BLaER1 treated with 17β-estradiol and CSF1 and Interleukin-3, amounts not matched to agents 10 nM and 100 nM (cell line): ENCODE results near the gene GDAP1L1.

Experiments
- H3K27ac ChIP-seq, 11 experiments: shearing (Covaris generic); formaldehyde crosslinking; 2 replicates each; pipeline ENCODE4 v1.8.1; 2022
- H3K27me3 ChIP-seq, 11 experiments: shearing (Covaris generic); formaldehyde crosslinking; 2 replicates each; pipeline ENCODE4 v1.8.1; 2022
- H3K36me3 ChIP-seq, 11 experiments: shearing (Covaris generic); formaldehyde crosslinking; 2 replicates each; pipeline ENCODE4 v1.8.1; 2022
- H3K4me1 ChIP-seq, 10 experiments: shearing (Covaris generic); formaldehyde crosslinking; 2 replicates each; pipeline ENCODE4 v1.8.1; 2022
- H3K4me2 ChIP-seq, 11 experiments: shearing (Covaris generic); formaldehyde crosslinking; 2 replicates each; pipeline ENCODE4 v1.8.1; 2022
- H3K4me3 ChIP-seq, 10 experiments: shearing (Covaris generic); formaldehyde crosslinking; 2 replicates each; pipeline ENCODE4 v1.8.1; 2022
- H3K9ac ChIP-seq, 11 experiments: shearing (Covaris generic); formaldehyde crosslinking; 2 replicates each; pipeline ENCODE4 v1.8.1; 2022
- H3K9me3 ChIP-seq, 11 experiments: shearing (Covaris generic); formaldehyde crosslinking; replicated peaks in 1 of 11; 2 replicates each; pipeline ENCODE4 v1.8.1; 2022
- H4K20me1 ChIP-seq, 11 experiments: shearing (Covaris generic); formaldehyde crosslinking; 2 replicates each; pipeline ENCODE4 v1.8.1; 2022
- Cebpa-rat ChIP-seq, 11 experiments: shearing (Covaris generic); IDR thresholded peaks; 2 replicates each; pipeline ENCODE4 v1.8.1; 2022

The GDAP1L1 gene

GRCh38 chr20:44241796-44242195, 5.3 kb upstream of the GDAP1L1 start:
- H3K4me2 ChIP-seq = no peak overlapping the region
- no peak for TF ChIP-seq Cebpa-rat (IDR thresholded peaks at IDR 0.05)
- no peaks in the 10 kb centered on the region for H3K36me3 ChIP-seq
- H3K27me3 ChIP-seq = peaks cover 0 to under 1% (median 0%) of the 10 kb centered on the region in 11 experiments; a peak in 3 of 22 replicates
- H4K20me1 ChIP-seq = peaks cover 0 to 13% (median 0%) of the 10 kb centered on the region in 11 experiments; a peak in 5 of 22 replicates
- no peak overlapping the region for H3K9ac ChIP-seq
- H3K27ac ChIP-seq = no peak overlapping the region
- no peaks in the 10 kb centered on the region for H3K4me1 ChIP-seq
- no peaks in the 10 kb centered on the region for H3K9me3 ChIP-seq
- no peak overlapping the region for H3K4me3 ChIP-seq

- peaks cover 0 to 7% (median 4%) of the 10 kb centered on the region in 11 experiments; a peak in 5 of 22 replicates for H3K27me3 ChIP-seq
- TF ChIP-seq Cebpa-rat (IDR thresholded peaks at IDR 0.05) = no peak
These were observed 1.1 kb upstream of the GDAP1L1 start for GRCh38 chr20:44245977-44246376.

GRCh38 chr20:44247586-44248409, 690 bp downstream of the GDAP1L1 start:
- no peaks in the 10 kb centered on the region for H3K4me1 ChIP-seq
- no peak overlapping the region for H3K27ac ChIP-seq
- no peak for TF ChIP-seq Cebpa-rat (IDR thresholded peaks at IDR 0.05)
- no peaks in the 10 kb centered on the region for H3K9me3 ChIP-seq
- peaks cover 0 to 7% (median 4%) of the 10 kb centered on the region in 11 experiments; a peak in 5 of 22 replicates for H3K27me3 ChIP-seq
- no peak overlapping the region for H3K4me3 ChIP-seq
- H3K9ac ChIP-seq = no peak overlapping the region
- peaks cover 0 to 47% (median 18%) of the 10 kb centered on the region in 11 experiments; a peak in 13 of 22 replicates for H4K20me1 ChIP-seq
- H3K4me2 ChIP-seq = no peak overlapping the region
- H3K36me3 ChIP-seq = no peaks in the 10 kb centered on the region

More at GRCh38 chr20:44245977-44246376, 1.1 kb upstream of the GDAP1L1 start:
- H4K20me1 ChIP-seq = peaks cover 0 to 44% (median 12%) of the 10 kb centered on the region in 11 experiments; a peak in 11 of 22 replicates
- H3K9ac ChIP-seq = no peak overlapping the region
- no peaks in the 10 kb centered on the region for H3K36me3 ChIP-seq
- H3K9me3 ChIP-seq = no peaks in the 10 kb centered on the region
- H3K4me2 ChIP-seq = no peak overlapping the region
- no peaks in the 10 kb centered on the region for H3K4me1 ChIP-seq
- no peak overlapping the region for H3K27ac ChIP-seq
- H3K4me3 ChIP-seq = no peak overlapping the region

DNA sequence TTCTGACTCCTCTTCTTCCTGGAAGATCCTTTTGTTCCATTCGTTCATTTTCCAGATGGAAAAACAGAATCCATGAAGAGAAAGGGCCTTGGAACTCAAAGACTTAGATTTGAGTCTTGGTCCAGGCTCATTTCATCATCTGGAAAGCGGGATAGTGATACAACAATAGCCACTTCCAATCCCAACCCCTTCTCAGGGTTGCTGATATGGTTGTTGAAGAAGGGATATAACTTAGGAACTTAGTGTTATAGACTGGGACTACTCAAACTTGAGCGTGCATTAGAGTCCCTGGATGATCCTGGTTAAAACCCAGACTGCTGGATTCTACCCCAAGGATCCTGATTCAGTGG, 1.3 kb downstream of the GDAP1L1 start:
- Histone ChIP-seq H3K4me3 (no peak overlapping the region), H3K9me3 (no peaks in the 10 kb centered on the region), H3K4me1 (no peaks in the 10 kb centered on the region), H3K27me3 (peaks cover 0 to 7% (median 4%) of the 10 kb centered on the region in 11 experiments; a peak in 5 of 22 replicates), H3K36me3 (no peaks in the 10 kb centered on the region), H3K9ac (no peak overlapping the region), H4K20me1 (peaks cover 0 to 50% (median 18%) of the 10 kb centered on the region in 11 experiments; a peak in 14 of 22 replicates), H3K27ac (no peak overlapping the region), H3K4me2 (no peak overlapping the region)
- no peak for TF ChIP-seq Cebpa-rat (IDR thresholded peaks at IDR 0.05)

DNA sequence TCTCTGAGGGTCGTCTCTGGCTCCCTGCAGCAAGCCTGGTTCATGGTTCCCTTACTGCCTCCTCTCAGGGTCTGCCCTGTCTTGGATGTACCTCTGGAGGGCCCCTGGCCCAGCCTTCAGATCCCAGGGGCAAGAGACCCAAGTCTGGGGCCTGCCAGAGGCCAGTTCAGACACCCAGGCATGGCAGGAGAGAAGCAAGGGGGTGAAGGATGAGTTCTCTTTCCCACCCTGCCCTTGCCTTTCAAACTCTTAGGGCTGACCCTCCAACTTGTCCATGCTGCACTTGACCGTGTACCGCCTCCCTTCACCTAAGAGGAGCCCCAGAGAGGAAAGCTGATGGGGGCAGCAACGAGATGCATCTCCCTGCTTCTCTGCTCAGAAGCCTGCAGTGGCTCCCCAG, 4.2 kb downstream of the GDAP1L1 start:
- TF ChIP-seq Cebpa-rat (IDR thresholded peaks at IDR 0.05) = no peak
- H3K4me3 ChIP-seq = no peak overlapping the region
- no peak overlapping the region for H3K9ac ChIP-seq
- peaks cover 0 to 7% (median 4%) of the 10 kb centered on the region in 11 experiments; a peak in 5 of 22 replicates for H3K27me3 ChIP-seq
- H3K27ac ChIP-seq = no peak overlapping the region
- H3K9me3 ChIP-seq = no peaks in the 10 kb centered on the region
- no peaks in the 10 kb centered on the region for H3K4me1 ChIP-seq
- no peak overlapping the region for H3K4me2 ChIP-seq
- no peaks in the 10 kb centered on the region for H3K36me3 ChIP-seq
- peaks cover 0 to 45% (median 18%) of the 10 kb centered on the region in 11 experiments; a peak in 14 of 22 replicates for H4K20me1 ChIP-seq

DNA sequence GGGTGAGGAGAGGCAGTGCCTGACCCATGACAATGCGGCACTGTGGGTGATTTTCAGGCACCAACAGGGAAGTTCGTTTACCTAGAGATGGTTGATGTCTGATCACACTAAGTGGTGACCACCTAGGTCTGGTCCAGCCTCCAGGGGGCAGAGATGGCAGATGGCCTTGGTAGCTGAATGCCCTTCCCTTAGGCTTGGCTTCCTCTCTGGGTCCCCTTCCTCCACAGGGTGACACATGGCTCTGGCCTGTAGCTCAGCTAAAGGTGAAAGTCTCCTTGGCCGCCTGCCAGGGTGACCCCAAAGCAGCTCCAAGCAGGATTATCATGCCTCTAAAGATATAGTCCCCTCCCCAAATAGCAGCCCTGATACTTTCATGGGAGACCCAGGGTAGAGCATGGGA, 6.4 kb downstream of the GDAP1L1 start:
- Histone ChIP-seq H3K27me3 (no peaks in the 10 kb centered on the region), H3K4me1 (no peaks in the 10 kb centered on the region), H3K36me3 (no peaks in the 10 kb centered on the region), H3K4me2 (no peak overlapping the region), H4K20me1 (peaks cover 0 to 54% (median 17%) of the 10 kb centered on the region in 11 experiments; a peak in 14 of 22 replicates), H3K9me3 (no peaks in the 10 kb centered on the region), H3K9ac (no peak overlapping the region), H3K27ac (no peak overlapping the region), H3K4me3 (no peak overlapping the region)
- TF ChIP-seq Cebpa-rat (IDR thresholded peaks at IDR 0.05) = no peak

- Histone ChIP-seq H4K20me1 (peaks cover 0 to 54% (median 17%) of the 10 kb centered on the region in 11 experiments; a peak in 14 of 22 replicates), H3K9ac (no peak overlapping the region), H3K27me3 (no peaks in the 10 kb centered on the region), H3K4me2 (no peak overlapping the region), H3K4me3 (no peak overlapping the region), H3K36me3 (no peaks in the 10 kb centered on the region), H3K9me3 (no peaks in the 10 kb centered on the region), H3K27ac (no peak overlapping the region), H3K4me1 (no peaks in the 10 kb centered on the region)
- TF ChIP-seq Cebpa-rat (IDR thresholded peaks at IDR 0.05) = no peak
These were observed 7.0 kb downstream of the GDAP1L1 start for GRCh38 chr20:44254073-44254472.

GRCh38 chr20:44255942-44256341, 8.8 kb downstream of the GDAP1L1 start:
- no peaks in the 10 kb centered on the region for H3K4me1 ChIP-seq
- H4K20me1 ChIP-seq = peaks cover 0 to 53% (median 11%) of the 10 kb centered on the region in 11 experiments; a peak in 11 of 22 replicates
- no peak overlapping the region for H3K4me2 ChIP-seq
- H3K9ac ChIP-seq = no peak overlapping the region
- no peak for TF ChIP-seq Cebpa-rat (IDR thresholded peaks at IDR 0.05)
- H3K4me3 ChIP-seq = no peak overlapping the region
- no peaks in the 10 kb centered on the region for H3K27me3 ChIP-seq
- H3K9me3 ChIP-seq = no peaks in the 10 kb centered on the region
- H3K36me3 ChIP-seq = no peaks in the 10 kb centered on the region
- no peak overlapping the region for H3K27ac ChIP-seq

DNA sequence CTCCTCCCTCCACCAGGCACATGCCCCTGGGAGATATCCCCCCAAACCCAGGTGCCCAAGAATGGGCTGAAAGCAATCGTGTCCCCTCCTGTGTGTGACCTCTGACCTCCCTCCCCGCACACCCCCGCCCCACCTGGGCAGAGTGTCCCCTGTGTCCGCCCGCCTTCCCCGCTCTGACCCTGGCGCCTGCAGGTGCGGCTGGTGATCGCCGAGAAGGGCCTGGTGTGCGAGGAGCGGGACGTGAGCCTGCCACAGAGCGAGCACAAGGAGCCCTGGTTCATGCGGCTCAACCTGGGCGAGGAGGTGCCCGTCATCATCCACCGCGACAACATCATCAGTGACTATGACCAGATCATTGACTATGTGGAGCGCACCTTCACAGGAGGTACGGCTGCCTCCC, 9.9 kb downstream of the GDAP1L1 start:
- no peak for TF ChIP-seq Cebpa-rat (IDR thresholded peaks at IDR 0.05)

More for the DNA sequence above, 9.9 kb downstream of the GDAP1L1 start:
- Histone ChIP-seq H3K4me2 (no peak overlapping the region), H3K4me3 (no peak overlapping the region), H3K27me3 (no peaks in the 10 kb centered on the region), H3K9me3 (no peaks in the 10 kb centered on the region), H3K27ac (no peak overlapping the region), H4K20me1 (peaks cover 0 to 53% (median 6%) of the 10 kb centered on the region in 11 experiments; a peak in 9 of 22 replicates), H3K36me3 (no peaks in the 10 kb centered on the region), H3K9ac (no peak overlapping the region), H3K4me1 (no peaks in the 10 kb centered on the region)
